Ascending aorta (tissue), 2 donors: Measurements from ENCODE around the gene ITCH. TPM values are rescaled to one million over a fixed set of nuclear protein-coding genes. Genes with fewer than 3 reads are reported as not detected.
"Not testable (repeated sequence)": the region's sequence is repeated elsewhere in the genome, so short reads cannot be mapped to it uniquely, and the experiment has no call there.

ENCODE experiments used
- DNase-seq, 2 donors: peaks; one replicate each; pipeline ENCODE4 v3.0.0-alpha.2; 2019; ENCODE audit warnings: low spot score in 2 of 2
- H3K27ac ChIP-seq, 2 donors: fragments of 200-600 bp; sonication (generic); one replicate each; pipeline ENCODE4 v1.5.1; 2016 to 2017; ENCODE audit warnings: mild to moderate bottlenecking in 1 of 2
- H3K27me3 ChIP-seq: fragments of 200-600 bp; sonication (generic); one replicate; pipeline ENCODE4 v1.5.1; 2017
- H3K36me3 ChIP-seq, 2 donors: fragments of 200-600 bp; sonication (generic); one replicate each; pipeline ENCODE4 v1.5.1; 2016
- H3K4me1 ChIP-seq, 2 donors: fragments of 200-600 bp; sonication (generic); one replicate each; pipeline ENCODE4 v1.5.1; 2016 to 2017; ENCODE audit warnings: mild to moderate bottlenecking in 1 of 2
- H3K4me3 ChIP-seq, 2 donors: fragments of 200-600 bp; sonication (generic); one replicate each; pipeline ENCODE4 v1.5.1; 2016 to 2017; ENCODE audit warnings: mild to moderate bottlenecking in 1 of 2
- H3K9me3 ChIP-seq, 2 donors: fragments of 200-600 bp; sonication (generic); one replicate each; pipeline ENCODE4 v1.5.1; 2016
- CTCF ChIP-seq, 3 experiments: fragments of 200-600 bp in 2 of 3; fragments of 450-650 bp in 1 of 3; sonication (generic) in 2 of 3; IDR thresholded peaks; one replicate each; pipeline ENCODE4 v1.5.1; 2016 to 2019; ENCODE audit warnings: antibody characterized with exemption in 3 of 3, mild to moderate bottlenecking in 1 of 3, moderate library complexity in 1 of 3
- intact Hi-C: fragments of 100-400 bp; cut with DNase I; formaldehyde crosslinking; loops from one replicate; pipeline ENCODE4 v1.15.1; 2023
- total RNA-seq: library from RNA; depleted of rRNA; stranded (reverse); fragments of >200 nt; gene quantifications from one replicate; pipeline ENCODE4 v1.1.0, GENCODE V29; 2016

The ITCH gene
- total RNA-seq, 1 donor from 2014 or later: 42.8 TPM

- Histone ChIP-seq H3K36me3 (peaks cover 7 to 10% of the 10 kb centered on the region in 2 donors), H3K4me3 (no peak overlapping the region)
- intact Hi-C loops: no loop called here
These were observed 70.3 kb downstream of the ITCH start for GRCh38 chr20:34433391-34433790.

GRCh38 chr20:34435589-34435988 is 72.5 kb downstream of the ITCH start:
- intact Hi-C loops: no loop called here
- DNase-seq: no peak
- Histone ChIP-seq H3K9me3 (no peaks in the 10 kb centered on the region), H3K36me3 (peaks cover 26 to 29% of the 10 kb centered on the region in 2 donors), H3K4me3 (no peak overlapping the region), H3K27me3 (no peaks in the 10 kb centered on the region), H3K4me1 (no peaks in the 10 kb centered on the region), H3K27ac (no peak overlapping the region)
- no peak for TF ChIP-seq CTCF (IDR thresholded peaks at IDR 0.05)

More at GRCh38 chr20:34433391-34433790, 70.3 kb downstream of the ITCH start:
- no peak for TF ChIP-seq CTCF (IDR thresholded peaks at IDR 0.05)
- Histone ChIP-seq H3K27ac (no peak overlapping the region), H3K27me3 (no peaks in the 10 kb centered on the region), H3K4me1 (no peaks in the 10 kb centered on the region), H3K9me3 (no peaks in the 10 kb centered on the region)
- DNase-seq: no peak

GRCh38 chr20:34437330-34437986 is 74.4 kb downstream of the ITCH start:
- no peak for DNase-seq
- intact Hi-C loops: no loop called here
- Histone ChIP-seq H3K27me3 (no peaks in the 10 kb centered on the region), H3K27ac (peak overlapping the region in 1 of 2 donors; percentile 10), H3K4me3 (no peak overlapping the region), H3K9me3 (no peaks in the 10 kb centered on the region), H3K4me1 (no peaks in the 10 kb centered on the region), H3K36me3 (peaks cover 45% of the 10 kb centered on the region in 2 donors)
- TF ChIP-seq CTCF (IDR thresholded peaks at IDR 0.05): no peak

- no peak overlapping the region for H3K4me3 ChIP-seq
- no peaks in the 10 kb centered on the region for H3K27me3 ChIP-seq
- DNase-seq: no peak
- H3K36me3 ChIP-seq: peaks cover 57 to 60% of the 10 kb centered on the region in 2 donors
- H3K4me1 ChIP-seq: no peaks in the 10 kb centered on the region
- no peak overlapping the region for H3K27ac ChIP-seq
- intact Hi-C loops: no loop called here
- H3K9me3 ChIP-seq: no peaks in the 10 kb centered on the region
- TF ChIP-seq CTCF (IDR thresholded peaks at IDR 0.05): no peak
These were observed 76.1 kb downstream of the ITCH start for GRCh38 chr20:34439168-34439567.

GRCh38 chr20:34441423-34441822 is 78.3 kb downstream of the ITCH start:
- H3K4me3 ChIP-seq, H3K4me1 ChIP-seq, H3K27ac ChIP-seq, DNase-seq, H3K27me3 ChIP-seq, H3K9me3 ChIP-seq, intact Hi-C loops: not testable (repeated sequence)
- H3K36me3 ChIP-seq: peaks cover 68 to 78% of the 10 kb centered on the region in 2 donors

GRCh38 chr20:34443546-34443945 is 80.5 kb downstream of the ITCH start:
- Histone ChIP-seq H3K4me1 (no peaks in the 10 kb centered on the region), H3K4me3 (no peak overlapping the region), H3K27me3 (no peaks in the 10 kb centered on the region), H3K36me3 (peaks cover 77 to 78% of the 10 kb centered on the region in 2 donors), H3K27ac (no peak overlapping the region), H3K9me3 (no peaks in the 10 kb centered on the region)
- TF ChIP-seq CTCF (IDR thresholded peaks at IDR 0.05): no peak
- DNase-seq: no peak
- intact Hi-C loops: no loop called here
